ENCODE results near the gene FOSL1. TPM values are rescaled to one million over a fixed set of nuclear protein-coding genes. Genes with fewer than 3 reads are reported as not detected.
A peak's percentile ranks its signal among the peaks of the same experiment; 100 is the strongest.

FOSL1 gene
- total and polyA plus RNA-seq, 2 of the 13 experiments (the other 11 are each of a cell fraction or from before 2014, with no cell fraction given), result 4.0 to 4.1 TPM

GRCh38 chr11:65891219-65892136 lies 8.7 kb downstream of the FOSL1 start (continued):
- TF ChIP-seq TCF12 (IDR thresholded peaks at IDR 0.05) (no peak), TCF12 (CRISPR knock-in tag; IDR thresholded peaks at IDR 0.05) (no peak), STAG1 (CRISPR knock-in tag; IDR thresholded peaks at IDR 0.05) (peak; percentile 39), TARDBP (CRISPR knock-in tag; IDR thresholded peaks at IDR 0.05) (peak; percentile 17; the same call in 1 of the 2 replicates), KAT8 (CRISPR knock-in tag; IDR thresholded peaks at IDR 0.05) (peak; percentile 49), ZNF580 (CRISPR knock-in tag; IDR thresholded peaks at IDR 0.05; ENCODE audit: borderline replicate concordance, low read depth) (no peak), HNRNPL (IDR thresholded peaks at IDR 0.05; ENCODE audit: low read depth, low read length) (0 out of 2 replicates have a peak, but pooled peaks have one; percentile 21), TCF7 (IDR thresholded peaks at IDR 0.05; ENCODE audit: low read depth) (peak; percentile 65), FOXO4 (CRISPR knock-in tag; conservative IDR thresholded peaks at IDR 0.05) (no peak), ZNF660 (CRISPR knock-in tag; IDR thresholded peaks at IDR 0.05; ENCODE audit: borderline replicate concordance, low read depth) (no peak), KLF12 (CRISPR knock-in tag; IDR thresholded peaks at IDR 0.05; ENCODE audit: borderline replicate concordance) (0 out of 2 replicates have a peak, but pooled peaks have one; percentile 55), CENPT (CRISPR knock-in tag; IDR thresholded peaks at IDR 0.05; ENCODE audit: low read depth) (peak; percentile 75; the same call in 1 of the 2 replicates), ZNF562 (CRISPR knock-in tag; IDR thresholded peaks at IDR 0.05; ENCODE audit: borderline replicate concordance) (no peak)
- TF ChIP-seq, protein P1, sequence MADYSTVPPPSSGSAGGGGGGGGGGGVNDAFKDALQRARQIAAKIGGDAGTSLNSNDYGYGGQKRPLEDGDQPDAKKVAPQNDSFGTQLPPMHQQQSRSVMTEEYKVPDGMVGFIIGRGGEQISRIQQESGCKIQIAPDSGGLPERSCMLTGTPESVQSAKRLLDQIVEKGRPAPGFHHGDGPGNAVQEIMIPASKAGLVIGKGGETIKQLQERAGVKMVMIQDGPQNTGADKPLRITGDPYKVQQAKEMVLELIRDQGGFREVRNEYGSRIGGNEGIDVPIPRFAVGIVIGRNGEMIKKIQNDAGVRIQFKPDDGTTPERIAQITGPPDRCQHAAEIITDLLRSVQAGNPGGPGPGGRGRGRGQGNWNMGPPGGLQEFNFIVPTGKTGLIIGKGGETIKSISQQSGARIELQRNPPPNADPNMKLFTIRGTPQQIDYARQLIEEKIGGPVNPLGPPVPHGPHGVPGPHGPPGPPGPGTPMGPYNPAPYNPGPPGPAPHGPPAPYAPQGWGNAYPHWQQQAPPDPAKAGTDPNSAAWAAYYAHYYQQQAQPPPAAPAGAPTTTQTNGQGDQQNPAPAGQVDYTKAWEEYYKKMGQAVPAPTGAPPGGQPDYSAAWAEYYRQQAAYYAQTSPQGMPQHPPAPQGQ (CRISPR knock-in tag; IDR thresholded peaks at IDR 0.05; ENCODE audit: borderline replicate concordance), result no peak
- TF ChIP-seq, protein P2, sequence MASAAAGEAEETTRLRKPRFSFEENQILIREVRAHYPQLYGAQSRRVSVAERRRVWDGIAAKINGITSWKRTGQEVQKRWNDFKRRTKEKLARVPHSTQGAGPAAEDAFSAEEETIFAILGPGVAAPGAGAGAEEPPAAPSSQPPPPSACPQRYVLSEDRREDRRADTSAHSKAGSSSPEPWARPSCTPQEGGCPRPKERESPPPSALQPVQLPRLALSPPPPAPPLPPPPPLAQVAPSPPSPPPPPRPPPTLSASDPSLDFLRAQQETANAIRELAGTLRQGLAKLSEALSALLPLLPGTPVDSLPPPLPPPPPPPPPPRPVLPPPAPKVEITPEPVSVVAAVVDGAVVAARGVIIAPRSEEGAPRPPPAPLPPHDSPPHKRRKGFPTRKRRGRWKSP (CRISPR knock-in tag; IDR thresholded peaks at IDR 0.05), result no peak
- TF ChIP-seq, protein P3, sequence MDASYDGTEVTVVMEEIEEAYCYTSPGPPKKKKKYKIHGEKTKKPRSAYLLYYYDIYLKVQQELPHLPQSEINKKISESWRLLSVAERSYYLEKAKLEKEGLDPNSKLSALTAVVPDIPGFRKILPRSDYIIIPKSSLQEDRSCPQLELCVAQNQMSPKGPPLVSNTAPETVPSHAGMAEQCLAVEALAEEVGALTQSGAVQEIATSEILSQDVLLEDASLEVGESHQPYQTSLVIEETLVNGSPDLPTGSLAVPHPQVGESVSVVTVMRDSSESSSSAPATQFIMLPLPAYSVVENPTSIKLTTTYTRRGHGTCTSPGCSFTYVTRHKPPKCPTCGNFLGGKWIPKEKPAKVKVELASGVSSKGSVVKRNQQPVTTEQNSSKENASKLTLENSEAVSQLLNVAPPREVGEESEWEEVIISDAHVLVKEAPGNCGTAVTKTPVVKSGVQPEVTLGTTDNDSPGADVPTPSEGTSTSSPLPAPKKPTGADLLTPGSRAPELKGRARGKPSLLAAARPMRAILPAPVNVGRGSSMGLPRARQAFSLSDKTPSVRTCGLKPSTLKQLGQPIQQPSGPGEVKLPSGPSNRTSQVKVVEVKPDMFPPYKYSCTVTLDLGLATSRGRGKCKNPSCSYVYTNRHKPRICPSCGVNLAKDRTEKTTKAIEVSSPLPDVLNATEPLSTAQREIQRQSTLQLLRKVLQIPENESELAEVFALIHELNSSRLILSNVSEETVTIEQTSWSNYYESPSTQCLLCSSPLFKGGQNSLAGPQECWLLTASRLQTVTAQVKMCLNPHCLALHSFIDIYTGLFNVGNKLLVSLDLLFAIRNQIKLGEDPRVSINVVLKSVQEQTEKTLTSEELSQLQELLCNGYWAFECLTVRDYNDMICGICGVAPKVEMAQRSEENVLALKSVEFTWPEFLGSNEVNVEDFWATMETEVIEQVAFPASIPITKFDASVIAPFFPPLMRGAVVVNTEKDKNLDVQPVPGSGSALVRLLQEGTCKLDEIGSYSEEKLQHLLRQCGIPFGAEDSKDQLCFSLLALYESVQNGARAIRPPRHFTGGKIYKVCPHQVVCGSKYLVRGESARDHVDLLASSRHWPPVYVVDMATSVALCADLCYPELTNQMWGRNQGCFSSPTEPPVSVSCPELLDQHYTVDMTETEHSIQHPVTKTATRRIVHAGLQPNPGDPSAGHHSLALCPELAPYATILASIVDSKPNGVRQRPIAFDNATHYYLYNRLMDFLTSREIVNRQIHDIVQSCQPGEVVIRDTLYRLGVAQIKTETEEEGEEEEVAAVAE (CRISPR knock-in tag; IDR thresholded peaks at IDR 0.05; ENCODE audit: borderline replicate concordance), result no peak
